Activated CD8-positive, alpha-beta T cell treated with anti-CD3 and anti-CD28 coated beads for 36 hours (primary cell): Measurements from ENCODE around the gene CLCN2. TPM values are rescaled to one million over a fixed set of nuclear protein-coding genes. Genes with fewer than 3 reads are reported as not detected.

Experiments
- ATAC-seq: fragments of 200-7000 bp; cut with Tn5 transposase; one replicate; pipeline ENCODE4 v1.10.0; 2021; ENCODE audit warnings: mild to moderate bottlenecking, moderate library complexity
- CTCF ChIA-PET: fragments of 350-600 bp; sonication (Branson Sonifier 250); formaldehyde crosslinking; loops from one replicate; lab custom pipeline; 2021; ENCODE audit warnings: antibody characterized with exemption; lab: Charles Lee
- POLR2A ChIA-PET: fragments of 350-600 bp; sonication (Branson Sonifier 250); formaldehyde crosslinking; loops from one replicate; lab custom pipeline; 2021; ENCODE audit warnings: antibody characterized with exemption; lab: Charles Lee
- DNase-seq: peaks from one replicate; pipeline ENCODE4 v3.0.0-alpha.2; 2020
- H3K27ac Mint-ChIP-seq: one replicate; pipeline ENCODE4 v1.8.0; 2021; ENCODE audit warnings: mild to moderate bottlenecking, mixed read lengths
- H3K27me3 Mint-ChIP-seq: one replicate; pipeline ENCODE4 v1.8.0; 2021; ENCODE audit warnings: mixed read lengths
- H3K36me3 Mint-ChIP-seq: one replicate; pipeline ENCODE4 v1.8.0; 2021; ENCODE audit warnings: low read depth, mixed read lengths
- H3K4me1 Mint-ChIP-seq: one replicate; pipeline ENCODE4 v1.8.0; 2021; ENCODE audit warnings: low read depth, mixed read lengths
- H3K4me3 Mint-ChIP-seq: one replicate; pipeline ENCODE4 v1.8.0; 2021; ENCODE audit warnings: mild to moderate bottlenecking, moderate library complexity, mixed read lengths
- H3K9me3 Mint-ChIP-seq: one replicate; pipeline ENCODE4 v1.8.0; 2021; ENCODE audit warnings: mixed read lengths
- CTCF ChIP-seq: fragments of 200-600 bp; IDR thresholded peaks from one replicate; pipeline ENCODE4 v1.8.0; 2022; ENCODE audit warnings: antibody characterized with exemption, mild to moderate bottlenecking
- intact Hi-C: fragments of 100-400 bp; cut with micrococcal nuclease; formaldehyde crosslinking; loops from one replicate; pipeline ENCODE4 v1.10.0; 2022
- total RNA-seq, 2 experiments: library from RNA; stranded (reverse); gene quantifications; one replicate each; pipeline ENCODE4 v1.2.3, GENCODE V29; 2021

Gene CLCN2
- total RNA-seq, 2 experiments from 2014 or later: 4.0 to 4.2 TPM

GRCh38 chr3:184378651-184379357 is 17.4 kb upstream of the CLCN2 start:
- ChIA-PET POLR2A (no interaction called here), CTCF (interaction anchor here (1.2 kb wide), 1 partner anchor 135 kb away, joined by 3 read pairs; no protein-coding TSS in a partner anchor)
- Mint-ChIP-seq H3K9me3 (no peaks in the 10 kb centered on the region), H3K4me1 (peaks cover 3% of the 10 kb centered on the region), H3K27ac (no peak overlapping the region), H3K36me3 (no peaks in the 10 kb centered on the region), H3K4me3 (peak overlapping the region; percentile 33), H3K27me3 (peaks cover 45% of the 10 kb centered on the region)
- no peak for TF ChIP-seq CTCF
- ATAC-seq (no peak), DNase-seq (no peak)
- intact Hi-C loops: no loop called here

DNA sequence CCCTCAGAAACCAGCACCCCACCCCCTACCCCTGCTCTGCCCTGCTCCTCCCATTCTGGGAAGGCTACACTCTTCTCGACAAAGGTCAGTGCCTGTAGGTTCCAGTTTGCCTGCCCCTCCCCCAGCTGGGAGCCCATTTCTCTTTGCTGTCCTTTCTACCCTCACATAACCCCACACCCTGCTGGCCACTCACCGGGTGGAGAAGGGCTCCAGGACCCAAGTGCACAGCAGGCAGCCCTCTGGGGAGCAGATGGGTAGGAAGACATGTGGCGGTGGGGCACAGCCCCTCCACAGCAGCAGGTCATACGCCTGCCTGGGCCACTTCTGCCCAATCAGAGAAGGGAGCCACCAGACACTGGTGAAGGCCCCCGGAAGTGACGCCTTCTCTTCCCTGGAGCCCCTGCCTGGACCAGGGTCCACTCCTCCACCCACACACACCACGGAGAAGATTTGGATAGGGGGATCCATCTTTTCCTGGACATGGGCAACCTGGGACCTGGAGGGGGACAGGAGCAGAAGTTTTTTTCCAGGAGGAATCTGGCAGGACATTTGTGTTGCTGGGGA is 16.6 kb upstream of the CLCN2 start, which contains the start of gene THPO:
Gene THPO (minus strand): TSS at position 326 of the 564 bp plus-strand sequence. CDS start 1,948 bp downstream, outside the sequence.
- intact Hi-C loops: no loop called here
- CTCF ChIA-PET: interaction anchor here (1.2 kb wide), 1 partner anchor 136 kb away, joined by 3 read pairs; no protein-coding TSS in a partner anchor
- H3K27me3 Mint-ChIP-seq: peaks cover 43% of the 10 kb centered on the region
- H3K9me3 Mint-ChIP-seq: no peaks in the 10 kb centered on the region
- peak within 1 kb of the TSS; percentile 33 for H3K4me3 Mint-ChIP-seq
- no peak for TF ChIP-seq CTCF
- H3K36me3 Mint-ChIP-seq: no peaks in the 10 kb centered on the region
- ATAC-seq (no peak), DNase-seq (no peak)
- POLR2A ChIA-PET: no interaction called here
- peaks cover 3% of the 10 kb centered on the region for H3K4me1 Mint-ChIP-seq
- no peak within 1 kb of the TSS for H3K27ac Mint-ChIP-seq

GRCh38 chr3:184377374-184377773 is 16.0 kb upstream of the CLCN2 start:
- no peak for DNase-seq
- ChIA-PET CTCF (no interaction called here), POLR2A (no interaction called here)
- peaks cover 3% of the 10 kb centered on the region for H3K4me1 Mint-ChIP-seq
- H3K27me3 Mint-ChIP-seq: peaks cover 38% of the 10 kb centered on the region
- no peak overlapping the region for H3K27ac Mint-ChIP-seq
- H3K4me3 Mint-ChIP-seq: no peak overlapping the region
- H3K36me3 Mint-ChIP-seq: no peaks in the 10 kb centered on the region
- no peak for ATAC-seq
- no peaks in the 10 kb centered on the region for H3K9me3 Mint-ChIP-seq
- TF ChIP-seq CTCF: no peak
- intact Hi-C loops: no loop called here

- Mint-ChIP-seq H3K9me3 (no peaks in the 10 kb centered on the region), H3K27me3 (peaks cover 23% of the 10 kb centered on the region), H3K27ac (no peak overlapping the region), H3K4me1 (peaks cover 1% of the 10 kb centered on the region), H3K36me3 (no peaks in the 10 kb centered on the region), H3K4me3 (no peak overlapping the region)
- intact Hi-C loops: no loop called here
- no peak for ATAC-seq
- CTCF ChIA-PET: interaction anchor here (1.0 to 10.3 kb wide), 3 partner anchors 138 to 185 kb away, joined by 3 to 104 read pairs (median 103); partner anchors contain the start of gene EPHB3
- DNase-seq: no peak
- TF ChIP-seq CTCF: no peak
- POLR2A ChIA-PET: no interaction called here
Measured at GRCh38 chr3:184375747-184376461, 14.5 kb upstream of the CLCN2 start.
